IPS DF 6.9 (cell line): ENCODE results near the gene SLC16A4.
A peak's percentile ranks its signal among the peaks of the same experiment; 100 is the strongest.
"Not testable (repeated sequence)": the region's sequence is repeated elsewhere in the genome, so short reads cannot be mapped to it uniquely, and the experiment has no call there.

Experiments
- DNase-seq: peaks from one replicate; pipeline ENCODE4 v3.0.0-alpha.2; 2013; ENCODE audit warnings: low read depth, low spot score
- H3K27ac ChIP-seq: one replicate; pipeline ENCODE4 v1.5.1; 2013; ENCODE audit warnings: low read length, control low read depth
- H3K27me3 ChIP-seq: 2 replicates; pipeline ENCODE4 v1.6.1; 2013; ENCODE audit warnings: mild to moderate bottlenecking, low read length; ENCODE audit not compliant: control insufficient read depth, insufficient read depth
- H3K36me3 ChIP-seq: 2 replicates; pipeline ENCODE4 v1.6.1; 2013; ENCODE audit warnings: low read length; ENCODE audit not compliant: control insufficient read depth, insufficient read depth
- H3K4me1 ChIP-seq: 2 replicates; pipeline ENCODE4 v1.6.1; 2013; ENCODE audit warnings: low read length; ENCODE audit not compliant: control insufficient read depth, insufficient read depth
- H3K4me3 ChIP-seq: 2 replicates; pipeline ENCODE4 v1.5.1; 2013; ENCODE audit warnings: mild to moderate bottlenecking, low read length
- H3K9me3 ChIP-seq: 2 replicates; pipeline ENCODE4 v1.6.1; 2013; ENCODE audit warnings: low read length, inconsistent platforms; ENCODE audit not compliant: control insufficient read depth, insufficient read depth
- WGBS: extraction: QIAGEN DNeasy Blood & Tissue Kit; methylation state at CpG from one replicate; pipeline ENCODE4 v1.1.7; 2013; ENCODE audit warnings: mixed read lengths, missing lambda C conversion rate; ENCODE audit not compliant: insufficient read length, insufficient coverage; 5-methylcytosine and 5-hydroxymethylcytosine counted together

Gene SLC16A4

DNA sequence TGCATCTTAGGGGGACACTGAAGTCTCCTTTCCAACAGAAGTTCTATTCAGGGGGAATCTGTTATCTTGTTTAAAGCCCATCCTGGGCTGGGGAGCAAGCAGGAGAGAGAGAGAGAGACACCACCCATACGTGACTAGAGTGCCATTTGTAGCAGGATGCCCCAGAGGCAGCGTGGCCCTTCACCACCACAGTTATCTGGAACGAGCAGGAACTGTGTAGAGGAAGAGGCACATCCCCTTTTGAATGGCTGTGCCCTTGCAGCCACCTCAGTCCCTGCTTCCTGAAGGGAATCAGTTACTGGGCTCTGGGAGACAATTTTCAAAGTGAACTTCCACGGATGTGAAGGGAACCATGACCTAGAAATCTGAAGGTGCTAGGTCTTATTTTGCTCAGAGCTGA, 36.0 kb upstream of the SLC16A4 start:
- whole genome bisulfite sequencing: no CpG with 5 or more reads among the region's 4 CpGs
- no peak overlapping the region for H3K4me3 ChIP-seq
- H3K36me3 ChIP-seq: no peaks in the 10 kb centered on the region
- H3K4me1 ChIP-seq: no peaks in the 10 kb centered on the region
- no peak for DNase-seq
- H3K27ac ChIP-seq: no peak overlapping the region
- no peaks in the 10 kb centered on the region for H3K9me3 ChIP-seq
- no peaks in the 10 kb centered on the region for H3K27me3 ChIP-seq

GRCh38 chr1:110425612-110426152, 34.9 kb upstream of the SLC16A4 start:
- H3K36me3 ChIP-seq: no peaks in the 10 kb centered on the region
- DNase-seq: no peak
- WGBS: no CpG with 5 or more reads among the region's 9 CpGs
- H3K4me1 ChIP-seq: no peaks in the 10 kb centered on the region
- no peaks in the 10 kb centered on the region for H3K27me3 ChIP-seq
- no peak overlapping the region for H3K4me3 ChIP-seq
- no peak overlapping the region for H3K27ac ChIP-seq
- no peaks in the 10 kb centered on the region for H3K9me3 ChIP-seq

DNA sequence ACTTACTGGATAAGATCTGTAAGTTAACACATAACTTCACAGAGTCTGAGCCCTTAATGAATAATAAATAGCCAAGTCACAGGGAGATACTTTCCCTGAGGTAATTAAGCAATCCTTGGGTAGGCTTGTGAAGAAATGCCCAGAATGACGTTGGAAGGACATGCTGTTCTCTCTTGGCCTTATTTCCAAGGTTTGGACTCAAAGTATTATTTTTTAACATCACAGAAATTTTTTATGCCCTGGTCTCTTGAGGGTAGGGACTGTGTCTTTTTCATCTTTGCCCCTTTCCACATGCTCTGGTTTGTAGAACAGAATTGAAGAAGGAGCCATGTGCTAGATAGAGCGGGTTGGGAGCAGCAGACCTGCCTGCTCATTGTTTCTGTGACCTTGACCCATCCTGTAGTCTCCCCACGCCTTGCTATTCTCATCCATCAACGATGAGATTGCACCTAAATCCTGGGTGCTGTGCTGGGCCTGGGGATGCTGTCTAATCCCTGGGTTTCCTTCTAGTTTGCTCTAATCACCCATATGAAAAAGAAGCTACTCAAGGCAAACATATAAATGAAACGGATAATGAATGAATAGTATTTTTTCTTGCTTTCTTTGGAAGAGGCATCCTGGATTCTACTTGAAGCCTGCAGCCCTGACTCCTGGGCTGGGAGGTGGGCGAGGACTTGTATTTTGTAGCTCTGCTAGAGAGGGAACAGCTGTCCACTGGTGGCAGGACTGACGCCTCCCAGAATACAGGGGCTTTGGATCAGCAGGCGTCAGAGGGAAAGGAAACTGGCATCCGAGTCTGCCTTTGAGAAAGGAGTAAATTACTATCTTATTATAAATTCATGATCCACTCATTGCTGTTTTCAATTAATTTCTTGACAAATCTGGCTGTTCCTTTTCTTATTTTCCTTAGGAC, 34.1 kb upstream of the SLC16A4 start:
- H3K36me3 ChIP-seq: no peaks in the 10 kb centered on the region
- H3K4me3 ChIP-seq: no peak overlapping the region
- H3K27ac ChIP-seq: no peak overlapping the region
- DNase-seq: no peak
- H3K9me3 ChIP-seq: no peaks in the 10 kb centered on the region
- WGBS: no CpG with 5 or more reads among the region's 9 CpGs
- no peaks in the 10 kb centered on the region for H3K27me3 ChIP-seq
- H3K4me1 ChIP-seq: no peaks in the 10 kb centered on the region

DNA sequence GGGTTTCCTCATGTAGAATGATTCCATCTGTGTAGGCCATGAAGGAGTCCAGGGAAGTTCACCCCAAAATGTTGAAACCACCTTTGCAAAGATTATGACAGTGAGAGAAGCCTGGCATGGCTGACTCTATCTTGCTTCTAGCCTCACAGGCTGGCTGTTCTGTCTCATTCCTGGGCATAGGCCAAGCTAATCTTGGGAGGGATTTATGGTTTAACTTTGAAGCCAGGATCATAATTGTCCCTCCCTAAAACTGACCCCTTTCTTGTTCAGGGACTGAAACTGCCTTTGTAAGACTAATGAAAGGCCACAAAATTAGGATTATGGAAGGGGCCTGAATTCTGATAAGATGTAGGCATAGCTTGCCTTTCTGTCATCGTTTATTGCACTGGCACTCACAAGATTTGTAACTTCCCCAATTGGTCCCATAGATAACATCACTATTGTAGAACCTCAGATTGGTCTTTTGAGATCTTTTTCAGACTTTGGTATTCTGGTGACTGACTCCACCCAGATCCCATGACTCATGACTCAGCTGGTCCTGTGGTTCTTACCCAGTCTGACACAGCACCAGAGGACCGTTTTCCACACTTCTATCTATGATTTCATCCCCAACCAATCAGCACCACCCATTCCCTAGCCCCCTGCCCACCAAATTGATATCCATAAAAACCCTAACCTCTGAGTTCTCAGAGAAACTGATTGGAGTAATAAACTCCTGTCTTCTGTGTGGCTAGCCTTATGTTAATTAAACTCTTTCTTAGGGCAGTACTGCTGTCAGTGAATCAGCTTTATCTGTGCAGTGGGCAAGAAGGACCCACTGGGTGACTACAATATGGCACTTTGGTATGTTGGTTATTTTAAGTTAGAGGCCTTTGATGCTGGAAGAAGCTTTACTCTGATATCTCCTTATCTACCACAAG, 30.3 kb upstream of the SLC16A4 start:
- Histone ChIP-seq H3K4me3 (no peak overlapping the region), H3K36me3 (no peaks in the 10 kb centered on the region), H3K27ac (no peak overlapping the region), H3K9me3 (no peaks in the 10 kb centered on the region), H3K27me3 (no peaks in the 10 kb centered on the region), H3K4me1 (no peaks in the 10 kb centered on the region)
- WGBS: no CpG with 5 or more reads among the region's 2 CpGs
- DNase-seq: no peak

DNA sequence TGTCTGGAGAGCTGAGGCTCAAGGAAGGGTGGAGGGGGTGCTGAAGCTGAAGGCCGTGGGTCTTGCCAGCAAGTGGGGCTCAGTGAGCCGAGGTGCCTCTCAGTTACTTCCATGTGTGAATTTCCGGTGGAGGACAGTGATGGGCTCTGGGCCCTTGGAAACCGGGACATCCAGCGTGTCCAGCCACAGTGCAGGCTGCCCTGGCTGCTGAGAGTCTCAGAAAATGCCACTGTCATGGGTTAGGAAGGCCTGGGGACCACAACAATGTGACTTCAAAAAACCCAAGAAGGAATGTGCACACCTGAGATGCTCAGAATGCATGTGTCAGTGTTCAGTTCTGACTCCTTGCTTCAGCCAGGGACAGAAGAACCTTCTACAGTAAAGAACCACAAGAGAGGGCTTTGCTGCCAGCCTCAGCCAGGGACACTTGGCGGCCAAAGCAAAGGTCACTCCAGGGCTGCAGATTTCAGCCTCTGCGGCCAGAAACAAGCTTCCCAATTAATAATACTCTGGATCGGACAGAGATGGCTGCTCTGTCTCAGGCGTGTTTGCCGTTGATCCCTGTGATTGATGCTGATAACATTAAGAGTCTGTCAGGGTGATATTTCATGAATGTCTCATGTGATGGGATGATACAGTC, 29.3 kb upstream of the SLC16A4 start:
- no peak for DNase-seq
- H3K4me3 ChIP-seq: no peak overlapping the region
- no peaks in the 10 kb centered on the region for H3K4me1 ChIP-seq
- no peaks in the 10 kb centered on the region for H3K9me3 ChIP-seq
- no peak overlapping the region for H3K27ac ChIP-seq
- H3K27me3 ChIP-seq: no peaks in the 10 kb centered on the region
- no peaks in the 10 kb centered on the region for H3K36me3 ChIP-seq
- WGBS: no CpG with 5 or more reads among the region's 10 CpGs

GRCh38 chr1:110418729-110419128, 27.9 kb upstream of the SLC16A4 start:
- WGBS: no CpG with 5 or more reads among the region's 1 CpG
- no peak for DNase-seq
- no peak overlapping the region for H3K27ac ChIP-seq
- no peaks in the 10 kb centered on the region for H3K4me1 ChIP-seq
- no peaks in the 10 kb centered on the region for H3K9me3 ChIP-seq
- no peaks in the 10 kb centered on the region for H3K27me3 ChIP-seq
- no peak overlapping the region for H3K4me3 ChIP-seq
- H3K36me3 ChIP-seq: no peaks in the 10 kb centered on the region

- H3K27ac ChIP-seq, H3K36me3 ChIP-seq, H3K4me3 ChIP-seq, DNase-seq, H3K9me3 ChIP-seq, H3K27me3 ChIP-seq, H3K4me1 ChIP-seq: not testable (repeated sequence)
- WGBS: no CpG with 5 or more reads among the region's 1 CpG
These were observed 22.2 kb upstream of the SLC16A4 start for GRCh38 chr1:110413045-110413444.

GRCh38 chr1:110412576-110412975, 21.8 kb upstream of the SLC16A4 start:
- WGBS: no CpG with 5 or more reads among the region's 4 CpGs

DNA sequence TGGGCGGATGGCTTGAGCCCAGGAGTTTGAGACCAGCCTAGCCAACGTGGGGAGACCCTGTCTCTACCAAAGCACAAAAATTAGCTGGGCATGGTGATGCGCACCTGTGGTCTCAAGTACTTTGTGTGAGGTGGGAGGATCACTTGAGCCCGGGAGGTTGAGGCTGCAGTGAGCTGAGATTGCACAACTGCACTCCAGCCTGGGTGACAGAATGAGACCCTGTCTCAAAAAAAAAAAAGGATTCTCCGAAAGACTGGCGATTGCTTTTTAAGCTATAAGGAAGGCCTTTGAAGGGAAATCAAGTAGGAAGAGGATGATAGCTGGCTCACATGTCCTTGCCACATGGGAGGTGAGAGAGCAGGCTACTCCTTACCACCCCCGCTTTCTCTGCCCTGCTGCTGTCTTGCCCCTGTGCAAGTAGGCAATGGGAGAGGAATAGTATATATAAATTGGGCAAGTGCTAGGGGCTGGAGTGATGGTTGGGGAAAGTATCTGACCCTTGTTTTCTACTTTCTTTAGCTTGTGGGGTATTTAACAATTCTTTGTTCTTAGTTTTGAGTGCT, 20.4 kb upstream of the SLC16A4 start:
- Histone ChIP-seq H3K36me3 (no peaks in the 10 kb centered on the region), H3K9me3 (no peaks in the 10 kb centered on the region), H3K4me1 (no peaks in the 10 kb centered on the region), H3K27ac (no peak overlapping the region), H3K27me3 (no peaks in the 10 kb centered on the region), H3K4me3 (no peak overlapping the region)
- no peak for DNase-seq
- no CpG with 5 or more reads among the region's 7 CpGs for WGBS

More at GRCh38 chr1:110412576-110412975, 21.8 kb upstream of the SLC16A4 start:
- no peaks in the 10 kb centered on the region for H3K36me3 ChIP-seq
- no peak overlapping the region for H3K4me3 ChIP-seq
- no peak overlapping the region for H3K27ac ChIP-seq
- no peaks in the 10 kb centered on the region for H3K27me3 ChIP-seq
- DNase-seq: peak; percentile 58
- H3K4me1 ChIP-seq: no peaks in the 10 kb centered on the region
- no peaks in the 10 kb centered on the region for H3K9me3 ChIP-seq

- no peaks in the 10 kb centered on the region for H3K27me3 ChIP-seq
- H3K9me3 ChIP-seq: no peaks in the 10 kb centered on the region
- no peak overlapping the region for H3K27ac ChIP-seq
- H3K36me3 ChIP-seq: no peaks in the 10 kb centered on the region
- H3K4me1 ChIP-seq: no peaks in the 10 kb centered on the region
- no CpG with 5 or more reads among the region's 6 CpGs for WGBS
- no peak for DNase-seq
- no peak overlapping the region for H3K4me3 ChIP-seq
These were observed 18.5 kb upstream of the SLC16A4 start for GRCh38 chr1:110409316-110409715.
